ENCODE data around the gene IER5. TPM values are rescaled to one million over a fixed set of nuclear protein-coding genes. Genes with fewer than 3 reads are reported as not detected.

IER5 gene
- total and polyA plus RNA-seq, 9 of the 15 experiments (the other 6 are each of a cell fraction or from before 2014, with no cell fraction given), result 2.4 to 32.1 (median 12.0) TPM

GRCh38 chr1:181089017-181089675 lies 646 bp downstream of the IER5 start (continued):
- TF ChIP-seq CEBPZ (IDR thresholded peaks at IDR 0.05; ENCODE audit: borderline replicate concordance, low read depth, low read length) (no peak), CEBPB (tag; IDR thresholded peaks at IDR 0.05) (no peak), IFI16 (CRISPR knock-in tag; IDR thresholded peaks at IDR 0.05) (no peak), ZNF280A (IDR thresholded peaks at IDR 0.05; ENCODE audit: low read depth, partially characterized antibody) (no peak), ZNF134 (CRISPR knock-in tag; conservative IDR thresholded peaks at IDR 0.05) (no peak), ZNF408 (CRISPR knock-in tag; IDR thresholded peaks at IDR 0.05; ENCODE audit: low read depth) (no peak), PTRF (tag; IDR thresholded peaks at IDR 0.05) (no peak), C11orf30 (IDR thresholded peaks at IDR 0.05; ENCODE audit: low read depth) (no peak), SIX5 (IDR thresholded peaks at IDR 0.05; ENCODE audit: borderline replicate concordance in 1 of 2, insufficient read depth in 1 of 2, low read depth in 1 of 2, low read length in 2 of 2) (no peak), LCOR (CRISPR knock-in tag; IDR thresholded peaks at IDR 0.05) (no peak), ZNF655 (CRISPR knock-in tag; IDR thresholded peaks at IDR 0.05) (no peak)
- TF ChIP-seq, protein P1, sequence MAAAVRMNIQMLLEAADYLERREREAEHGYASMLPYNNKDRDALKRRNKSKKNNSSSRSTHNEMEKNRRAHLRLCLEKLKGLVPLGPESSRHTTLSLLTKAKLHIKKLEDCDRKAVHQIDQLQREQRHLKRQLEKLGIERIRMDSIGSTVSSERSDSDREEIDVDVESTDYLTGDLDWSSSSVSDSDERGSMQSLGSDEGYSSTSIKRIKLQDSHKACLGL (CRISPR knock-in tag; IDR thresholded peaks at IDR 0.05; ENCODE audit: borderline replicate concordance, poor library complexity, severe bottlenecking), result no peak
- TF ChIP-seq, protein P2, sequence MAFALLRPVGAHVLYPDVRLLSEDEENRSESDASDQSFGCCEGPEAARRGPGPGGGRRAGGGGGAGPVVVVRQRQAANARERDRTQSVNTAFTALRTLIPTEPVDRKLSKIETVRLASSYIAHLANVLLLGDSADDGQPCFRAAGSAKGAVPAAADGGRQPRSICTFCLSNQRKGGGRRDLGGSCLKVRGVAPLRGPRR (CRISPR knock-in tag; IDR thresholded peaks at IDR 0.05), result 0 out of 2 replicates have a peak, but pooled peaks have one; percentile 6
- TF ChIP-seq, protein P3, sequence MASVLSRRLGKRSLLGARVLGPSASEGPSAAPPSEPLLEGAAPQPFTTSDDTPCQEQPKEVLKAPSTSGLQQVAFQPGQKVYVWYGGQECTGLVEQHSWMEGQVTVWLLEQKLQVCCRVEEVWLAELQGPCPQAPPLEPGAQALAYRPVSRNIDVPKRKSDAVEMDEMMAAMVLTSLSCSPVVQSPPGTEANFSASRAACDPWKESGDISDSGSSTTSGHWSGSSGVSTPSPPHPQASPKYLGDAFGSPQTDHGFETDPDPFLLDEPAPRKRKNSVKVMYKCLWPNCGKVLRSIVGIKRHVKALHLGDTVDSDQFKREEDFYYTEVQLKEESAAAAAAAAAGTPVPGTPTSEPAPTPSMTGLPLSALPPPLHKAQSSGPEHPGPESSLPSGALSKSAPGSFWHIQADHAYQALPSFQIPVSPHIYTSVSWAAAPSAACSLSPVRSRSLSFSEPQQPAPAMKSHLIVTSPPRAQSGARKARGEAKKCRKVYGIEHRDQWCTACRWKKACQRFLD (CRISPR knock-in tag; IDR thresholded peaks at IDR 0.05), result peak; percentile 57; the same call in 1 of the 2 replicates
